IgD-negative memory B cell (primary cell): Measurements from ENCODE around the gene BBS10. TPM values are rescaled to one million over a fixed set of nuclear protein-coding genes. Genes with fewer than 3 reads are reported as not detected.
"Not testable (repeated sequence)": the region's sequence is repeated elsewhere in the genome, so short reads cannot be mapped to it uniquely, and the experiment has no call there.

Source experiments
- H3K27ac Mint-ChIP-seq, 3 donors: one replicate each; pipeline ENCODE4 v1.8.0; 2020 to 2022; ENCODE audit warnings: mild to moderate bottlenecking in 3 of 3, mixed read lengths in 3 of 3, moderate library complexity in 1 of 3
- H3K27me3 Mint-ChIP-seq: one replicate; pipeline ENCODE4 v1.8.0; 2021; ENCODE audit warnings: mixed read lengths
- H3K36me3 Mint-ChIP-seq: one replicate; pipeline ENCODE4 v1.8.0; 2020; ENCODE audit warnings: mild to moderate bottlenecking, mixed read lengths
- H3K4me1 Mint-ChIP-seq, 3 donors: one replicate each; pipeline ENCODE4 v1.8.0; 2020 to 2022; ENCODE audit warnings: mixed read lengths in 3 of 3, mild to moderate bottlenecking in 1 of 3
- H3K4me3 Mint-ChIP-seq, 4 donors: one replicate each; pipeline ENCODE4 v1.8.0; 2020 to 2022; ENCODE audit warnings: mild to moderate bottlenecking in 4 of 4, mixed read lengths in 4 of 4, moderate library complexity in 3 of 4
- H3K9me3 Mint-ChIP-seq, 3 donors: one replicate each; pipeline ENCODE4 v1.8.0; 2020 to 2021; ENCODE audit warnings: mixed read lengths in 3 of 3, mild to moderate bottlenecking in 1 of 3
- polyA plus RNA-seq: library from polyadenylated mRNA; unstranded; fragments of 300-500 nt; fragmentation: Illumina TruSeq; gene quantifications from one replicate; pipeline ENCODE4 v1.2.3, GENCODE V29; 2021

Gene BBS10
- polyA plus RNA-seq, 1 donor from 2014 or later = 1.8 TPM

DNA sequence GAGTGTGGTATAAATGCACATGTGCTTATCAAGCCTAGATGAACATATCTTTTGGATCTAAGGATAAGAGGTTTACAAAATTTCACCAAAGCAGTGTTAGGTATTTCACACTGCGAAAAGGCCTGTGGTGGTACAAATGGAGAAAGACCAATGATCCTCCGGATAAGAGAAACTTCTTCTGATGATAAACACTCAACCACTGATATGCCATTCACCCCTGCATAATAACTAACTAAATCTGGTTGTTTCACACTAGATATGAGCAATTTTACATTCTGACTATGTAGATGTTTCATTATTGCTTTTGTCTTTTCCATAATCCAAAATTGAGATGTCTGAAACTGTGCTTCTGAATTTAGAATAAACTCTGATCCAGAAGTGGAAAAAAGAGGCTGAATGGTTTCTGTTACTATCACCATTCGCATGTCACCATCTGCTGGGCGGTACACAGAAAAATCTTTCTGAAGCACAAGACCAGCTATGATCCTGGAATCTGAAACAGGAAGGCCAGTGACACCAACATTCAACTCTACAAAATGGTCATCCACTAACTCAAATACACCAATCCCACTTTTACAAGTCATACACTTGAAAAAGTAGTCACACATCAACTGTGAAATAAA is 1.3 kb downstream of the BBS10 start:
- peaks cover 18 to 29% (median 22%) of the 10 kb centered on the region in 3 donors for H3K4me1 Mint-ChIP-seq
- no peaks in the 10 kb centered on the region for H3K9me3 Mint-ChIP-seq
- no peaks in the 10 kb centered on the region for H3K27me3 Mint-ChIP-seq
- peaks cover 1% of the 10 kb centered on the region for H3K36me3 Mint-ChIP-seq
- H3K4me3 Mint-ChIP-seq = peak overlapping the region; percentile 86 to 94 (median 94)
- H3K27ac Mint-ChIP-seq = peak overlapping the region; percentile 50 to 94 (median 65)

DNA sequence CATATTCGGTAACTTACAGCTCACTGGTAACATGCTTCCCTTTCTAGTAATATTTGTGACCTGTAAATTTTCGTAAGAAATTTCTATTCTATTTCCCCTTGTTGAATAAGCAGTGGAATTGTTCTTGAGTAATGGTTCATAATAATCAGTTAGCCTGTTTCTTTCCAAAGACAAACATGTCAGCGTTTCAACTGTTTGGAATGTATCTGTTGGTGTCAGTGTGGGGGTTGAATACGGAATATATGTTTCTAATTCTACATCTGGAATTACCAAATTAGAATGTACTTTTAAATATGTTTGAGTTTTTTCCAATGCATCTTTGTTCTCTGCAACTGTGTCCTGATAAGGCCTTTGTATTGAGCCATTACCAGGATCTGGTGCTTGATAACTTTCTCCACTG is 2.0 kb downstream of the BBS10 start:
- Mint-ChIP-seq H3K4me3 (peak overlapping the region in 1 of 4 donors; percentile 86), H3K9me3 (no peaks in the 10 kb centered on the region), H3K27me3 (no peaks in the 10 kb centered on the region), H3K27ac (peak overlapping the region in 1 of 3 donors; percentile 41), H3K4me1 (peaks cover 18 to 29% (median 22%) of the 10 kb centered on the region in 3 donors), H3K36me3 (peaks cover 3% of the 10 kb centered on the region)

DNA sequence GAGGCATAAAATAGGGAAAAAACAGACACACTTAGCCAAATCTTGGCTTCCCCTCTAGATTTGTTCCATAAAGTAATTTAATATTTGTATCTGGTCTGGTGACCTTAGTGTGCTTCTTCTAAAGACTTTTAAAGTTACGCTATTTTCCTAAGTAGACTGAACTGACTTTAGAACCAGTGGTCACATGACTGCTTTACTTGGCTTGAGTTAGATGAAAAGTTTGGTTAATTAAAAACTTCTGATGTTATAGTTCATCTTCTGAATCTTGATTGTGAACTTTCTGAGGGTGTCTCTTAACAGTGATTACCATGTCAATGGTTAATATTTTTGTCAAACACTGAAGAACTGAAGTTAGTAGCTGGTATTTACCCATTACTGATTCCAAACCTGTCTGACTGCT is 2.6 kb downstream of the BBS10 start:
- peak overlapping the region in 1 of 4 donors; percentile 86 for H3K4me3 Mint-ChIP-seq
- H3K27me3 Mint-ChIP-seq = no peaks in the 10 kb centered on the region

DNA sequence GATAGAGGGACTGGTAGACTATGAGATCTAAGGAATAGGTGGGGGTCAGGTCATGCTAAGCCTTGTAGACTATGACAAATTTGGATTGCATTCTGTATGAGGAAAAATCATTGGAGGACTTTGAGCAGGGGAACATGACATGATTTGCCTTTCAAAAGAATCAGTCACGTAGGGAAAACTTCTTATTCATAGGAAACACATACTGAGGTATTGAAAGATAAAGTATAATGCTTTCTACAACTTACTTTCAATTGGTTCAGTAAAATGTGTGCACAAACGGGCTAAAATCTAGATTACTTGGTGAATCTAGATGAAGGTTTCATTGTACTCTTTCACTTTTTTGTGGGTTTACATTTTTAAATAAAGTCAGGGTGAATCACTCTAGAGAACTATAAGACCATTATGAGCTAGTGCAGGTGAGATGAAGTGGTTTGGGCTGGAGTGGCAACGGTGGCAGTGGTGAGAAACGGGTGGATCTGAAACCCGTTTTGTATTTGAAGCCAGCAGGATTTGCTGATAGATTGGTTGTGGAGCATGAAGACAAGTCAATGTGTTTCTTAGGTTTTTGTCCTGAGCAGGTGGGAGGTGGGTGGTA is 6.7 kb downstream of the BBS10 start:
- Mint-ChIP-seq H3K9me3 (no peaks in the 10 kb centered on the region), H3K4me1 (peaks cover 1 to 11% (median 11%) of the 10 kb centered on the region in 3 donors), H3K27me3 (no peaks in the 10 kb centered on the region), H3K36me3 (peaks cover 9% of the 10 kb centered on the region), H3K27ac (no peak overlapping the region), H3K4me3 (no peak overlapping the region)

More for the DNA sequence above, 2.6 kb downstream of the BBS10 start:
- Mint-ChIP-seq H3K4me1 (peaks cover 18 to 29% (median 22%) of the 10 kb centered on the region in 3 donors), H3K27ac (peak overlapping the region in 1 of 3 donors; percentile 41), H3K36me3 (peaks cover 3% of the 10 kb centered on the region), H3K9me3 (no peaks in the 10 kb centered on the region)

DNA sequence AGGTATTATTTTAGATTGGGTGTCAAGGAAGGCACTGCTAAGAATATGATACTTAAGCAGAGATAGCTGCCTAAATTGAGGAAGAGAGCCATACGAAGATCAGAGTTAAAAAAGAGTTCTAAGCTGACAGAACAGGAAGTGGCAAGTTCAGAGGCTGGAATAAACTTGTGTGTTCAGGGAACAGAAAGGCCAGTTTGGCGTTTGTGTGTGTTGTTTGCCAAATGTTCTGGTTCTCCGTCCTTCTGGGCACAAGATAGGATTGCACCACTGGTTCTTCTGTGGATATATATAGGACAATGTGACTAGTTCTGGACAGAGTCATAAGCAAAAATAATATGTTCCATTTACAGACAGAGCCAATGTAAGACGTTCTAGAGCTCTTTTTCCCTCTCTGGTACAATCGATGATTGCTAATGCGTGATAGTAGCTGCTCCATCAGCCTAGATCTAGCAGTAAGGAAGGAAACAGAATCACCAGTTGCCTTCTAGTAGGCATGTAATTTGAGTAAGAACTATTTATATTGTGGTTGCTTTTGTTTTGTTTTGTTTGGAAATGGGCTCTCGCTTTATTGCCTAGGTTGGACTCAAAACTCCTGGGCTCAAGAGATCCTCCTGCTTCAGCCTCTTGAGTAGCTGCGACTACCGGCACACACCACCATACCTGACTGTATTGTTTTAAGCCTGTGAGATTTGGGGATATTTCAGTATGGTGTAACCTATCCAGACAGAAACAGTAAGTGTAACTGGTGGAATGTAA is 7.4 kb downstream of the BBS10 start:
- Mint-ChIP-seq H3K27ac (no peak overlapping the region), H3K36me3 (peaks cover 8% of the 10 kb centered on the region), H3K9me3 (no peaks in the 10 kb centered on the region), H3K4me1 (peaks cover 0 to 8% (median 4%) of the 10 kb centered on the region in 3 donors), H3K4me3 (no peak overlapping the region), H3K27me3 (no peaks in the 10 kb centered on the region)

DNA sequence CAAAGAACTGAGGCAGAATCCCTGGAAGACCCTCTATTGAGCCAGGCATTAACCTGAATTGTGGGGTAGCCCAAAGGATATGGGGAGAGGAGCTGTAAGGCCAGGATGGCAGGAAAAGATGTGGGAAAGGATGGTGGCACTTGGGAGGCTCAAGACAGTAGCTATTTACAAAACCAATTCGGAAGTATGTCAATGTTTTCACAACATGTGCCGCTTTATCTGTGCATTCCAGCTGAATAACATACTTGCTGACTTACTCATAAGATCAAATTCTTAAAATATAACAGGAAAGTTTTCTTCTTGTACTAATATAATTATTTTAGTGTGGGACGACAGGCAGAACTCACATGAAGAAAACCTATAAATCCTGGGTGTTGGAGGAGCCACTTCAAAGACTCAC is 10.6 kb downstream of the BBS10 start:
- no peaks in the 10 kb centered on the region for H3K4me1 Mint-ChIP-seq
- peaks cover 8% of the 10 kb centered on the region for H3K36me3 Mint-ChIP-seq
- peaks cover 4% of the 10 kb centered on the region for H3K27me3 Mint-ChIP-seq
- no peak overlapping the region for H3K27ac Mint-ChIP-seq
- no peak overlapping the region for H3K4me3 Mint-ChIP-seq
- no peaks in the 10 kb centered on the region for H3K9me3 Mint-ChIP-seq

DNA sequence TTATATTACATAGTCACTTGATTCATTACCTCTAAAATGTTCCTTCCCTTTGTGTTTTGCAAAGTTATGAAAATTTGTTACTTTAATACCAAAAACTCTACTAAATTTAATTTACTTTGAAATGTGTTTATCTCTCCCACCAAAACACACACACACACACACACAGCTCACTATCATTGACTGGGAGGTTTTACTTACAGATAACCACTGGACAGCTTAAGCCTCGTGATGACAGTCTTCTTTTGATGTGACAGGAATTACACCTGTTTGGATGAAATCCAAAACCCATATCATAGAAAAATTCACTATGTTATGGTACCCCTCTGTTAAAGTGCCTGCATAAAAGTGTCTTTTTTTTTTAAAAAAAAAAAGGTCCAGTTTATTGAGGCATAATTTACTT is 15.6 kb downstream of the BBS10 start:
- Mint-ChIP-seq H3K4me3 (no peak overlapping the region), H3K9me3 (peaks cover 0 to 4% (median 0%) of the 10 kb centered on the region in 3 donors), H3K27me3 (peaks cover 9% of the 10 kb centered on the region), H3K27ac (no peak overlapping the region), H3K4me1 (no peaks in the 10 kb centered on the region), H3K36me3 (peaks cover 3% of the 10 kb centered on the region)

DNA sequence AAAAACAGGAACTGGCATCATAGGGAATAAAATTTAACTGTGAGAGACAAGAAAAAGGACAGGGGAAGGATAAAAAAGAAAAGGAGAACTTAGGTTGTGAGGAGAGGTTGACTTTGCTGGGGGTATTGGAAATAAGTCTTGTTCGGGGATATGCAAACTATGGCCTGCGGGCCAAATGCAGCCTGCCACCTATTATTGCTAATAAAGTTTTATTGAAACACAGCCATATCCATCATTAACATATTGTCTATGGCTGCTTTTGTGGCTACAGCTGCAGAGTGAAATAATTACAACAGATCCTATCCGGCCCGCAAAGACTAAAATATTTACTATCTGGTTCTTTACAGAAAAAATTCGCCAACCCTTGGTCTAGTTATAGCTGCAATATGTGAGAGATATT is 18.6 kb downstream of the BBS10 start:
- no peak overlapping the region for H3K4me3 Mint-ChIP-seq
- H3K27me3 Mint-ChIP-seq = peaks cover 9% of the 10 kb centered on the region
- H3K9me3 Mint-ChIP-seq = peaks cover 0 to 4% (median 2%) of the 10 kb centered on the region in 3 donors
- no peaks in the 10 kb centered on the region for H3K36me3 Mint-ChIP-seq
- no peaks in the 10 kb centered on the region for H3K4me1 Mint-ChIP-seq
- H3K27ac Mint-ChIP-seq = no peak overlapping the region

DNA sequence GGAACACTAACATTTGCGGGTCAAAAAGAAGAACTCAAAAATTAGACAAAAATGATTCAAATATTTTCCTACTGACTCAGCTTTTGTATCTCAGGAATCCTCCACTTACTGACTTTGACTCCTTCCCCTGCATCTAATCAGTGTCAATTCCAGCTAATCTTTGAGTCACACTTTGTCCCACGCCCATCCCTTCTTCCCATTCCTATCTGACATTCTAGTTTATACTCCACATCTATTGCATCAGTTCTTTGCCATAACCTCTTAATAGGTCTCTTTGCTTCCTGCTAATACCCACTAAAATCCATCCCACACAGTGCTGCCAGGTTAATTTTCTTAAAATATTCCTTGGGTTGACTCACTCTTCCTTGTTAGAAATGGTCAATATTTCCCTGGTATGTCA is 19.1 kb downstream of the BBS10 start:
- H3K27me3 Mint-ChIP-seq = peaks cover 9% of the 10 kb centered on the region

DNA sequence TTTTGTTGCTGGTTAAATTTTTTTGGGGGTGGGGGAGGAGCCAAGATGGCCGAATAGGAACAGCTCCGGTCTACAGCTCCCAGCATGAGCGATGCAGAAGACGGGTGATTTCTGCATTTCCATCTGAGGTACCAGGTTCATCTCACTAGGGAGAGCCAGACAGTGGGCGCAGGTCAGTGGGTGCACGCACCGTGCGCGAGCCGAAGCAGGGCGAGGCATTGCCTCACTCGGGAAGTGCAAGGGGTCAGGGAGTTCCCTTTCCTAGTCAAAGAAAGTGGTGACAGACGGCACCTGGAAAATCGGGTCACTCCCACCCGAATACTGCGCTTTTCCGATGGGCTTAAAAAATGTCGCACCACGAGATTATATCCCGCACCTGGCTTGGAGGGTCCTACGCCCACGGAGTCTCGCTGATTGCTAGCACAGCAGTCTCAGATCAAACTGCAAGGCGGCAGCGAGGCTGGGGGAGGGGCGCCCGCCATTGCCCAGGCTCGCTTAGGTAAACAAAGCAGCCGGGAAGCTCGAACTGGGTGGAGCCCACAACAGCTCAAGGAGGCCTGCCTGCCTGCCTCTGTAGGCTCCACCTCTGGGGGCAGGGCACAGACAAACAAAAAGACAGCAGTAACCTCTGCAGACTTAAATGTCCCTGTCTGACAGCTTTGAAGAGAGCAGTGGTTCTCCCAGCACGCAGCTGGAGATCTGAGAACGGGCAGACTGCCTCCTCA is 28.5 kb downstream of the BBS10 start:
- H3K4me1 Mint-ChIP-seq, H3K27ac Mint-ChIP-seq, H3K4me3 Mint-ChIP-seq, H3K36me3 Mint-ChIP-seq, H3K27me3 Mint-ChIP-seq, H3K9me3 Mint-ChIP-seq: not testable (repeated sequence)

More for the DNA sequence above, 19.1 kb downstream of the BBS10 start:
- H3K9me3 Mint-ChIP-seq = peaks cover 0 to 4% (median 2%) of the 10 kb centered on the region in 3 donors
- H3K4me3 Mint-ChIP-seq = no peak overlapping the region
- H3K4me1 Mint-ChIP-seq = no peaks in the 10 kb centered on the region
- no peaks in the 10 kb centered on the region for H3K36me3 Mint-ChIP-seq
- H3K27ac Mint-ChIP-seq = no peak overlapping the region

DNA sequence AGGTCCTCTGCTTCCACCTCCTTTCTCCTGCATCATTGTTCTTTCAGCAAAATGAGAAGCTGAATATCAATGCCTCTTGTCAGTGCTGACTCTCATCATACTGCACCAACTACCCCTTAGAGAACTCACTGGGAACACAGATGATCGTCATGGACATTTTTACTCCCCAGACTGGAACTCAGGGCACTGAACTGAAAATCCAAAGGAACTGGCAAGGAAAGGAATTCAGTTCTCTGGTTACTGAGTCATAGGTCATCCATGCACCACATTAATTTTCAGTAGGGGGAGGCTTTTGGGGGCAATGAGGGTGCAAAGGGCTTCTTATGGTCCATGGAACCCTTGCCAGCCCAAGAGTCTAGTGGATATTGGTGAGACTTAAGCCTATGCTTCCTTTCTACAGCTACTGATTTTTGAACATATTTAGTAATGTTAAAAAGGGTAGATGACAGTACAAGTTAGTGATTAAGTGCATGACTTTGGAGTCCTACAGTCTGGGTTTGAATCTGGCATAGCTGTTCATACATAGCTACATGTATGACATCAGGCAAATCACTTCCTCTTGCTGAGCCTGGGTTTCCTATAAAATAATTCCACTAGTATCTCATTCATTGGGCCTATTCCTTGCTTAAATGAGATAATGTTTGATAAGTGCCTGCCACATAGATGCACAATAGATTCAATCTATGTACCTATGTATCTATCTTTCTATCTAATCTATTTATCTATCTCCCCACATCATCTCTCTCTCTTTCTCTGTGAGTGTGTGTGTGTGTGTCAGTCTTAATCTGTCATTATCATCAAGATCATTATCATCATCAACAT is 29.2 kb downstream of the BBS10 start:
- peaks cover 6% of the 10 kb centered on the region for H3K27me3 Mint-ChIP-seq
- peak overlapping the region in 1 of 3 donors; percentile 11 for H3K27ac Mint-ChIP-seq
- no peaks in the 10 kb centered on the region for H3K36me3 Mint-ChIP-seq
- no peak overlapping the region for H3K4me3 Mint-ChIP-seq
- no peaks in the 10 kb centered on the region for H3K9me3 Mint-ChIP-seq
- H3K4me1 Mint-ChIP-seq = peaks cover 0 to 2% (median 0%) of the 10 kb centered on the region in 3 donors

DNA sequence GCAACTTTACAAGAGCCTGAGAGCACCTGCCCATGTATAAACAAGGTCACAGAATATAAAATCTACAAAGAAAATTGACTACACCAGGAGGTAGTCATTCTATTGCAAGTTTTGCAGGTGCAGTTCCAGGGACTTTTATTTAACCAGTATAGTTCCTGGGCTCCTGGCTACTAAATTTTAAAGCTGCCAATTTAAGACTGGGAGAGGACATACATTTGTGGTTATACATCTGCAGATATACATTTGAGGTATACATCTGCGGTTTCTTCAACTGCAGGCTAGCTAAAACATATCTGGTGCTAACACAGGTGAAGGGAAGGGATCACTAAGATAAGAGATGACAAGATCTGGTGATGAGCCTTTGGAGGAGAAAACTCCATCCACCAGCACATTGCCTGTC is 30.2 kb downstream of the BBS10 start:
- Mint-ChIP-seq H3K9me3 (no peaks in the 10 kb centered on the region), H3K36me3 (no peaks in the 10 kb centered on the region), H3K27me3 (peaks cover 6% of the 10 kb centered on the region), H3K27ac (no peak overlapping the region), H3K4me1 (peaks cover 0 to 2% (median 0%) of the 10 kb centered on the region in 3 donors), H3K4me3 (no peak overlapping the region)

DNA sequence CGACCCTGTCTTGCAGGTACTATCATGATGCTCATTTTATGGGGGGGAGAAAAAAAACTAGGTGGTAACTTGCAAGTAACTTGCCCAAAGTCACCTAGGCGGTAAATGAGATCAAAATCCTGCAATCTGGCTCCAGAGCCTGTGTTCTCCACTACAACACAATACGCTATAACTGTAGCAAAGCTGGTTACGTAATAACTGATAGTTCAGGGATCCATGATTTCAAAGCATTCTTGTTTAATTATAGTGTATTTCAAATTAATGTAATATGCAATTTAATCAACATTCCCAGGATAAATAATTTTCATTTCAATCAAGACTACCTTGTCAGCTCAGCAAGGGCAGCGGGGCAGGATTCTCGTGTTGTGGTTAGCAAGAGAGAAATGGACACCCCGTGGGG is 31.7 kb downstream of the BBS10 start:
- Mint-ChIP-seq H3K4me3 (no peak overlapping the region), H3K36me3 (no peaks in the 10 kb centered on the region), H3K27me3 (peaks cover 6% of the 10 kb centered on the region), H3K27ac (no peak overlapping the region), H3K4me1 (peaks cover 0 to 2% (median 0%) of the 10 kb centered on the region in 3 donors), H3K9me3 (no peaks in the 10 kb centered on the region)

DNA sequence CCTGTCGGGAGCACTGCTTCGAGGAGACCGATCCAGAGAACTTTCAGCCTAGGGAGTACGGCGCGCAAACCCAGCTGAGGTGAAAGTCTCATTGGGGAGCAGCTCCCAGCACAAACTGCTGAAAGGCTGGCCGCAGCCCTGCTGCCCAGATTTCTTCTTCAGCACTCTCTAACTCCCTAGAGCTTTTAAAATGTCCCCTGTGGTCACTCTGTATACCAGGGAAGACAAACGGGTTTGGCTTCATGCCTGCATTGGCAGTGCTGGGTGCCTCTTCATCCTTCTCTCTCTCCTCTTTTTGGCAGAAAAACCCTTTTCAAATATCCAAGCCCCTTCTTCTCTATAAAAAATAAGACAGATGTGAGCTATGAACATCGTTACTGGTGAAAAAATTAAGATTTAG is 34.9 kb downstream of the BBS10 start:
- Mint-ChIP-seq H3K36me3 (no peaks in the 10 kb centered on the region), H3K4me1 (peaks cover 0 to 2% (median 0%) of the 10 kb centered on the region in 3 donors), H3K9me3 (no peaks in the 10 kb centered on the region), H3K4me3 (no peak overlapping the region), H3K27me3 (peaks cover 3% of the 10 kb centered on the region), H3K27ac (no peak overlapping the region)
